Effector CD4-positive, alpha-beta T cell (primary cell): Measurements from ENCODE around the gene CHSY1.

Experiments used
- DNase-seq: peaks from one replicate; pipeline ENCODE4 v3.0.0-alpha.2; 2020

CHSY1 gene

DNA sequence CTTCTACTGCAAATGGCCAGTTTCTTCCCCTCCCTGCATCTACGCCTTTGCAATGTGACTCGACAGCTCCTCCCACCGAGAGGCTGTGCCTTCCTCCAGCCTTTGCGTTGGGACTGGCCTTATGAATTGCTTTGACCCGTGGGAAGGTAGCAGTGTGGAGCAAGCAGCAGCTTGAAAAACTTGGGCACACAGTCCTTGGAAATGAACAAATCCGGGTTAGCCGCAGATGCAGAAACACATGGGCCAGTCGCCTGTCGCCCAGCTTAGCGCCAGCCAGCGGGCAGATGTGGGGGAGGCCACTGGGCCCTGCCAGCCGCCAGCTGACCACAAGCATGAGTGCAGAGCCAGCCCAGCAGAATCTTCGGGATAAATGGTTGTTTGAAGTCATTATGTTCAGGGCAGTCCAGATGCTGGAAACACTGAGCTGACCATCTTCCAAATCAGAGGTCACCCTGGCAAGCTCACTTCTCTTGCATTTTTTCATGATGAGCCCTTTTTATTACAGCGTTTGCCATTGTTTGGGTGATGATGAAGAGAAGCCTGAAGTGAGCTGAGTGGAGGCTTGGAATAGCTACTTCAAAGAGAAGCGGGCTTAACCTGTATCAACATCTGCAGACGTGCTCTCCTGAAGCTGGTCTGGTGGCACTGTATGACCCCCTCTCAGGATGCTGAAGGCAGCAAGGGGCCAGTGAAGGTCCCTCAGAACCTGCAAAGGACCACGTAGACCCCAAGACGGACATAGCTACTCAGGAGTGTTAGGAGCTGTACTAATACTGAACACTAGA lies 15.7 kb upstream of the CHSY1 start:
- DNase-seq, result no peak

DNA sequence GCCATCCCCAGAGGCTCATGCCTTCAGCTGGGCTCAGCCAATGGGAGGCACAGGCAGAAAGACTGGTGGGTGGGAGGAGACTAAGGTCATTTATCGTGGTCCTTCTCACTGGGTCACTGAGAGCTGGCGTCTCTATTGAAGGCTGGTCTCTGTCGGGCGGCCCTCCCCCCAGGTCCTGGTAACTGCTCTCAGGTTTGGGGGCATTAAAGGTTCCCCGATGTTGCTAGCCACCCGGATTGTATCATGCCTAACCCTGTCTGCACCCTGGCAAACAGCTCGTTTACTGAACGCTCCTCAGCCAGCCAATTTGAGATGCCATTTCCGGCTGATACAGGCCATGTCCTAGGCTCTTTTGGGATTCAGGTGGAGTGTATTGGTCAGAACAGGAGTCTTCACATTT lies 14.9 kb upstream of the CHSY1 start:
- DNase-seq, result no peak

DNA sequence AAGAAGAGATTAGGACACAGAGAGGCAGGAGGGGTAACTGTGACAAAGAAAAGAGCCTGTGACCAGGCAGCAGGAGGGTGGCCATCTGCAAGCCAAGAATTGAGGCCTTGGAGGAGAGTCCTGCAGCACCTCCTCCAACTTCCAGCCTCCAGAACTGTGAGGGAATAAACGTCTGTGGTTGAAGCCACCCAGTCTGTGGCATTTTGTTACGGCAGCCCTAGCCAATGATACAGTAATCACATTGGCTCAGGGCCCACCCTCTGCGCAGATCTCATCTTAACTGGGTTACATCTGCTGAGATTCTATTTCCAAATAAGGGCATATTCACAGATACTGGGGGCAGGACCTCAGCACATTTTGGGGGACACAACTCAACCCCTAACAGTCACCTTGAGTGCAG lies 14.2 kb upstream of the CHSY1 start:
- no peak for DNase-seq

DNA sequence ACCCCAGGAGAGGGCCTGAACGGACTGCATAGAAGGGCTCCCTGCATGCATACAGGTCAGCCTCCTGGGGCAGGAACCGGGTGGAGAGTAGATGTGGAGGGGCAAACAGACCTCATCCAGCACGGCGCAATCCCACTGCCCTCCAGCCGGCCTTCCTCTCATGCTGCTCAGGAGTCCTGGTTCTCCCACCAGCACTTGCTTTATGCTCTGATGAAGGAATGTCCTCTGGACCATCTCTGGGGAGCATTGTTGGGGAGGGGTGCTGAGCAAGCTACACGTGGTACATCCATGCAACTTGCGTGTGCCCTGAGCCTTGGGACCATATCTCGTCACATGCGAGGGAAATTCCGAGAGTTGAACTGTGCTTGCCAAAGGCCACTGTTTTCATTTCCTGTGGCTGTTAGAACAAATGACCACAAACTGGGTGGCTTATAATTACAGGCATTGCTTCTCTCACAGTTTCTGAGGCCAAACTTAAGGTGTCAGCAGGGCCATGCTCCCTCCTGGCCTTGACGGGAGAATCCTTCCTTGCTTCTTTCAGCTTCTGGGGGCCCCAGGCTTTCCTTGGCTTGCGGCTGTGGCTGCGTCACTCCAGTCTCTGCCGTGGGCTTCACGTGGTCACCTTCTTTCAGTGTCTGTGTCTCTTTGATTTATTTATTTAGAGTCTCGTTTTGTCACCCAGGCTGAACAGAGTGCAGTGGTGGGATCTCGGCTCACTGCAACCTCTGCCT lies 13.2 kb upstream of the CHSY1 start:
- no peak for DNase-seq

DNA sequence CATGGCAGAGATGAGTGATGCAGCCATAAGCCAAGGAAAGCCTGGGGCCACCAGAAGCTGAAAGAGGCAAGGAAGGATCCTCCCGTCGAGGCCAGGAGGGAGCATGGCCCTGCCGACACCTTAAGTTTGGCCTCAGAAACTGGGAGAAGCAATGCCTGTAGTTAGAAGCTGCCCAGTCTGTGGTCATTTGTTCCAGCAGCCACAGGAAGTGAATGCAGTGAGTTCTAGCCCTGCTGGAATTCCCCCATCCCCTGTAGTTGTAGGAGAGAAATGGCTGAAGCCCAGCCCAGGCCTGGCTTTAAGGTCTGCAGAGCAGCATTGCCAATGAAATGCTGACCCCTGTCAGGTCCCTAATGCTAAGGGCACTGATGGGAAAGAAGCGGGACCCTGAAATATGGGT lies 12.2 kb upstream of the CHSY1 start:
- DNase-seq, result no peak

DNA sequence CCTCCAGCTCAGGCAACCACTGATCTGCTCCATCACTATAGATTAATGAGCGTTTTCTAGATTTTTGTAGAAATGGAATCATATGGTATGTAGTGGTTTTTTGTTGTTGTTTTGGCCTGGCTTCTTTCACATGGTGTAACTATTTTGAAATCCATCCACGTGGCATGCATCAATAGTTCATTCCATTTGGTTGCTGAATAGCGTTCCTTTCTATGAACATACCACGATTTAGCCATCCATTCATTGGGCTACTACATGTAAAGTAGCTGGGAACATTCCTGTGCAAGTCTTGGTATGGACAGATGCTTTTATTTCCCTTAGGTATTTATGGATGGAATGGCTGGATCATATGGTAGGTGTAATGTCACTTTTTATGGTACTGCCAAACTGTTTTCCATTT lies 10.7 kb upstream of the CHSY1 start:
- DNase-seq, result no peak

DNA sequence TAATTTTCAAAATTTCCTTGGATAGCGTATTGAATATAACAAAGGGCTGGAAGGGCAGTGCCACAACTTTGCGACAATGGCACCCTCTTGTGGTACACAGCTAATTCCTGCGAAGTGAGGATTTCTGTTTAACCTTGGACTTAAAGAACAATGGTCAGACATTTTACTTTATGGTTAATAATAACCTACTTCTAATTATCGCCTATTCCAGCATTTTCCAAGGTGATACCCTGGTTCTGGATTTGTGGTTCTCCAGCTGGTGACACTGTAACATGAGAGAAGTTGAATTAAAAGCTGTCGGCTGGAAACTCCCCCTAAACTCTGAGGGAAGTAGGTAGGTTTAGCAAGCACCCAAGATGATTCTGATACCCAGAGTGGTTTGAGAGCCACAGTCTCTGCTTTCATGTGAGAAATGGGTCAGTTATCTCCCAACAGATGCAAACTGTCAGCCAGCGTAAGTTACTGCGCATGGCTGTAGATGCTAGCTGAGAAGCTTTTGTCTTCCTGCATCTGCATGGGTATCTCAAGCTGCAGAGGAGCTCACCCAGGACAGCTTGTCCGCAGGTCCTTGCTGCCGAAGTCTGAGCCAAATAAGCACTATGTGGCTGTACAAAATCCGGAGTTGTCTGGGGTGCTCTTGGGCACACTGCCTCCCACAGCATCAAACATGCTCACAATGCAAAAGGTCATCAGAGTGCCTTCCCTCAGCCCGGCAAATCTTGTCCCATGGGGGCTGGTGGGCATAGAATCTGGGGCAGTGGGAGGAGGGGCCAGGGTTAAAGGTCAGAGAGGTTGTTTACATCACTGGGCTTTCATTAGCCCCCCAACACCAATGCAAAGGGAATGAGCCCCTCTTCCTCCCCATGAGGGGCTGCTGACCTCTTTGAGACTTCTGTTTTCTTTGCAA lies 6.6 kb upstream of the CHSY1 start:
- DNase-seq, result peak; percentile 27

DNA sequence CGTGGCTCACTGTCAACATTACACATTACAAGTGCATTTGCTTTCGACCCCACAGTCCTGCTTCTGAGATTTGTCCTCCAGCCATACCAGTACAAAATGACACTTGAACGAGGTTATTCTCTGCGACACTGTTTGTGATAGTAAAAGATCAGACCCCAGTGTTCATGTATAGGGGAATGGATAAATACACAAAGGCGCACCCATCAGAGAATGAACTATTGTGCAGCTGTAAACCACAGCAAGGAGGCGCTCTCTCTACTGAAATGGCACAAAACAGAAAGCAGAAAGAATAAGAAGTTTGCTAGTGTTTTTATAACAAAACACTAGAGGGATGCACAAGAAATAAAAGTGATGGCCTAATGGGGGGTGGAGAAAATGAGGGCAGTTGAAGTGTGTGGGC lies 4.9 kb upstream of the CHSY1 start:
- DNase-seq, result no peak

DNA sequence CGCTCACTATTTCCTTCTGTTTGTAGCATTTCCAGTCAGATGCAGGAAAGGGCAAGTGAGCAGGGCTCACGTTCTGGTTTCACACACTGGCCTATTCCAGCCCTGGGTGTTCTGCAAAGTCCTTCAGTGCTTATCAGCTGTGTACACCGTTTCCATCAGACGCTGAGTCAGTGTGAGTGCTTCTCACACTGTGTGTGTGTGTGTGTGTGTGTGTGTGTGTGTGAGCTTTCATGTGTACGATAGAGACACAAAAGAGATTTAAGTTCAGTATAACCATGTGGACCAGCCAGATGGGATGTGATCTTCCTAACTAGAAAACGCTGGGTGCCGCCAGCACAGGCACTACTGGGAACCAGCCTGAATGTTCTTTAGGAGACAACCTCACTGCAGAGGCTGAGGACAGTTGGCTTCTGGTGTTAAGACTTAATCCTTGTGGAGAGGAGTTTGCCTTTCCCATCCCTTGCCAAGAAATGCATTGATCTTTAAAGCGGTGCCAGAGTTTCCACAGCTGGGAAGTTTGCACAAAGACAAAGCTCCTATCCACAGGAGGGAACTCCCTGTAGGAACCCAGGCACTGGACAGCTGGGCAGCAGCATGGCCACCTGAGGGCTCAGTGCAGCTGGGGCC lies 3.9 kb upstream of the CHSY1 start:
- DNase-seq, result no peak

DNA sequence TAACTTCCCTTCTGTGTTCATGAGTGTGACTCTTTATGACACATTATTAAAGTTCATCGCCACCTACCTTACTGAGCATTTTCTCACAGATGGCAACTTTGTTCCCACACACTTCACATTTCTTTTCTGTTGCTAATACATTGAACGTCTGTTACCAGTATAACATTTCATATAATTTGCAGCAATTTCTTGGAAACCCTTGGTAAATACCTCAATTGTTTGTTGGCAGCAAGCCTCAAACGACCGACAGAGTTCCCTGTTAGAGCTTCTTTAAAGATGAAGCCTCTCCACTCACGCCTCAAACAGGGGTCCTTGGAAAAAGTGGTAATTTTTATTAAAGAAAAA lies 3.2 kb upstream of the CHSY1 start:
- no peak for DNase-seq

DNA sequence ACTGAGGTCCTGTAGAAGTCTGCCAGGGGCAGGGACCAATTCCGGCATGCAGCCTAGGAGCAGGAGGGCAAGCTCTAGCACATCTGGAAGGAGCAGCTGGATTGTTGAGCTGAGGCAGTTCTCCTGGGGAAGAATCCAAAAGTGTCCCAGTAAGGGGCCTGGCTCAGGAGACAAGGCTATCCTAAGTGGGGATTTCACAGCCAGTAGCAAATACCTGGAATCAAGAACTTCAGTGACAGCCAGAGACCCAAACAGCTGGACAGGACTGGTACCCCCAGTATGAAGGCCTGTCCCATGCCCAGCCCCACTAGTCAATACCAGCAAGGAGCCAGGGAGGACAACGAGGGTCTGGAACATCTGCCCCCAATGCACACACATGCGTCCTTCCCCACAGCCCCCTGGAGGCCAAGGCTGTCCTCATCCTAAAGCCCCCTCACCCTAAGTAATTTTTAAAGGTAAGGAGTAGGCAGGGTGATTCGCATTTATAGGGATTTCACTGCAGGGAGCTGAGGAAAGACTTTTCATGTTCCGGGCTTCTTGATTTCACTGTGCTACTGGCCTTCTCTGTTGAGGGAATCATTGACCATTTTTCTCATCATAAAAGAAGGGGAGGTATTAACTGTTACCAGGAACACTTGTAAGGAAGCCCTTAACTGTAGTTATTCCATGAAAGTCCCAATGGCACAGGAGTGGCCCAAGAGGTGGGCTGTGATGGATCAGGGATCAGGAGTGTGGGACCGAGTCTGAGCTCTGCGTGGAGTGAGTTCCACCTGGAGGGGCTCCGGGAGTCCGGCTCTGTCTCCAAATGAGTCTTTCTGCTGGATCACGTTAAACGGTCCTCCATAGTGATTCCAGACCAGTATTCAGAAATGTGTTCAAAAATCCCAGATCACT lies 2.6 kb upstream of the CHSY1 start:
- DNase-seq, result no peak

DNA sequence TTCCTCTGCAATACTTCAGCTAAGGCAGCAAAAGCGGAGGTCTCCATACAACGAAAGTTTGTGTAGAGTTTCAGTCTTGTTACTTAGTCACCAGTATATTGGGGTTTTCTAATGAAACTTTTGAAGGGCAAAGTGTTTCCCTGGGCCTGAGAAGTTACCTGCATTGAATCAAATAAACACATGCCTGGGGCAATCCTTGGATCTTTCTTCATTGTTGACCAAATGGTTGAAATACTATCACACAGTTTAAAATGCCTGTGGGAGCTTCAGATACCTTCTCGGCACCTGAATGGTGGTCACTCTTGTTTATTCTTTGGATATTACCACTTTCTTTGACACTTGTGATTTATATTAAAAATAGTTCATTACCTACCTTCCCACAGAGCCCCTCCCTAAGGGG lies 988 bp upstream of the CHSY1 start:
- DNase-seq, result no peak

DNA sequence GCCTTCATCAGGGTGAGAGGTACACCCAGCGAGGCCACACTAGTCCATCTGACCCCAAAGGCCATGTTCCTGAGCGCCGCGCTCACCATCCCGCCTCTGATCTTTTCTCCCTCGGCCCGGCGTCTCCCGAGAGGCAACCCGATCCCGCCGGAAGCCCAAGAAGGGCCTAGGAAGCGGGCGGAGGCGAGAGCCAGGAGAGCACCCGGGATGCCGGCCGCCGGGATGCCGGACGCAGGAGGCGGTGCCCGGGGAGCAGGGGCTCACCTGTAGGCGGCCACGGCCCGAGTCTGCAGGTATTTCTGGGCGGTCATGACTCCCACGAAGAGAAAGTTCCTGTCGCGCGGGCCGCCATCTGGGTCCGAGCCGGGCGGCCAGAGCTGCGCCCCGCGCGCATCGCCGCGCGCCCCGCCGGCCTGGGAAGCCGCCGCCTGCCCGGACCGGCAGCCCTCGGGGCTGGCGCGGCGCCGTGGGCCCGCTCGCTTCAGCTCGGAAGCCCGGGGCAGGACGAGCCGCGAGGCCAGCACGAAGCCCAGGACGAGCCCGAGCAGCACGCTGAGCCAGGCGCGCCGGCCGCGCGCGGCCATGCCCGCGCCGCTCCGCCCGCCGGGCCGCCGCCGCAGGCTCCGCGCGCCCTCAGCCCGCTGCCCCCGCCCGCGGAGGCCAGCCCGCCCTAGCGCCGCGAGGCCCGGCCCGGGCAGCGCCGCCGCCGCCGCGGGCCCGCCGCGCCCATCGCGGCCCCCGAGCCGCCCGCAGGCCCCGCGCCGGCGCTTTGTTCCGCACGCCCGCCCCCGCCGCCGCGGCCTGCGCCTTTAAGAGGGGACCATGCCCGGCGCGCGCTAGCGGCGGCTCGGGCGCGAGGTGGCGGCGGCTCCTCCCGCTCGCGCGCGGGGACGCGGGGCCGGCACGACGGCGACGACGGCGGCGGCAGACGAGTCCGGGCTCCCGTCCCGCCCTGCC lies 697 bp downstream of the CHSY1 start:
- no peak for DNase-seq

DNA sequence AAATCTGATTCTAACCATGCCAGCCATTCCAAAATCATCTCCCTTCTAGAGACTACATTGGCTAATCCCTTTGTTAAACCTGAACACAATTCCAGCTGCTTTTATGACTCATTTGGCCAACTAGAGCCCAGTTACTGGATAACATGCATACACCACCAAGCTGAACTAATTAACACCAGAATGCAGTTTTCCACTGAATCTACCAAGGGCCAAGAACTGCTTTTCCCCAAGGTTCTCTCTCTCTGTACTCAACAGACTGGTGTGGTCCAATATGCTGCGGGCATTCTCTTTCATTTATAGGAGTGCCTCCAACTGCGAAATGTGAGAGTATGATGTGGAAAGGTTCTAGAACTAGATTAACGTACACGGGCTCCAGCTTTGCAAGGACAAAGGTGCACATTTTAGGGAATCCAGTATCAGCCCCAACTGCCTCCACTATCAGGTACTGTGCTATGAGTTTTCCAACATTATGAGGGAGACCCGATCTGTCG lies 1.5 kb downstream of the CHSY1 start:
- DNase-seq, result no peak

DNA sequence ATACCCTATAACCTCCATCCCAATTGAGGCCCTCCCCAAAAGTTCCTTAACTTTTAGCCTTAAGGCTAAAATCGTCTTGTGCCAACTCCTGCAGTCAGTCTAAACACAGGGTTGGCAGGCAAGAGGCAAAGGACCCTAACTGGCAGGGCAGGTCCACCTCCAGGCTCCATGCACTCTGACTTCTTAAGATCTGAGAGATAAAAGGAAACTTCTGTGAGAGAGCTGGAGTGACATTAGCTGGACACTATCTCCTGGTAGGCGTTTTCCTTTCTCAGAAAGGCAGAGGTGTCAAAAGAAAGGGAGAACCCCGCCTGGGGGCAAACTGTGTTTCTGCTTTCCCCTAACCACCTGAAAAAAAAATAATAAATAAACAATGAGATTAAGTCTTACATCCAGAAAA lies 3.6 kb downstream of the CHSY1 start:
- DNase-seq, result no peak

DNA sequence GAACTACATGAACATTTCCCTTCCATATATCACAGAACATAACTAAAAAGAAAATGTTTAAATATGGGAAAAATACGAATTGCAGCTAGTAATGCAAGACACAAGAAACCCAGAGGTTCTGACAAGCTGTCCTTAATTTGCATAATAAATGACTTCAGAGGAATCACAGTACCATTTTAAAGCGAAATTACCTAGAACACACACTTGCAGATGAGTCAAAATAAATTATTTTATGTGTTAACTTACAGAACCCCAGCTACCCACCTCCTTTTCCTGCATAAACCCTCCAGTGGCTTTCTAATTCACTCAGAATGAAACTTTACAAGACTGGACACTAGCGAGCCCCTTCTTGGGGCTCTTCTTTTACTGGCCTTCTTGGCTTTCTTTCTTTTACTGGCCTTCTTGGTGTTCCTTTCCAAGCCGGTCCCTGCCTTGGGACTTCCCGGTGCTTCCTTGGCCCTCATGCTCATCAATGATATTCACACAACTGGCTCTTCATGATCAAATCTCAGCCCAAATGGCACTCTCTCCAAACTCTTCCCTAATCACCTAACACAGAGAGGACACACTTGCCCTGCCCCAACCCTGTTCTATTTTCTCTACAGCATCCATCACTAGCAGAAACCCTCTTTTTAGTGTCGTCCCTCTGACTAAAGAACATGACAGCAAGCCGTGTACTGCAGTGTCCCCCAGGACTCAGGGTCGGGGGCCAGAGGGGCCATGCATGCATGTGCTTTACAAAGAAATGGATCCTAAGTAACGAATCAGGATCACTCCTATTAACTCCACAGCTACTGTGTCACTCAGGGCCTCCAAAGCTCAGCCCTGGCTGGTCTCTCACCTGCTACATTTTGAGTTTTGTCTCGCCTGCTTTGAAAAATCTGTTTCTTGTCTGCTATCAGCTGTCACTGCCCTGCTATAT lies 4.8 kb downstream of the CHSY1 start:
- DNase-seq, result no peak

DNA sequence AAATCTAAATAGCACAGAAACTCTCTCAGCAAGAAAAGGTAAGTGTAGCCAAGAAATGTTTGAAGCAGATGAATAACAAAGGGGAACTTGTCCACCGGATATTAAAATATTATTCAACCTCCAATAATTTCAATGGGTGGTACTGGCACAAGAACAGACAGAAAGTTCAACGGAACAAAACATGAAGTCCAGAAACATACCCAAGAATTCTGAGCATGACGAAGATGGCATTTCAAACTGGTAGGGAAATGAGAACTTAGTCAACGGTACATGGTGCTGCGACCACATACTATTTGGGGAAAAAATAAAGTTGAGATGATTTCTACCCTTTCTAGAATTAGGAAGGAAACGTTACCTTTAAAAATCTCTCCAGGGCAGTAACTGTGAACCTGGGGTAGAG lies 5.5 kb downstream of the CHSY1 start:
- DNase-seq, result no peak

DNA sequence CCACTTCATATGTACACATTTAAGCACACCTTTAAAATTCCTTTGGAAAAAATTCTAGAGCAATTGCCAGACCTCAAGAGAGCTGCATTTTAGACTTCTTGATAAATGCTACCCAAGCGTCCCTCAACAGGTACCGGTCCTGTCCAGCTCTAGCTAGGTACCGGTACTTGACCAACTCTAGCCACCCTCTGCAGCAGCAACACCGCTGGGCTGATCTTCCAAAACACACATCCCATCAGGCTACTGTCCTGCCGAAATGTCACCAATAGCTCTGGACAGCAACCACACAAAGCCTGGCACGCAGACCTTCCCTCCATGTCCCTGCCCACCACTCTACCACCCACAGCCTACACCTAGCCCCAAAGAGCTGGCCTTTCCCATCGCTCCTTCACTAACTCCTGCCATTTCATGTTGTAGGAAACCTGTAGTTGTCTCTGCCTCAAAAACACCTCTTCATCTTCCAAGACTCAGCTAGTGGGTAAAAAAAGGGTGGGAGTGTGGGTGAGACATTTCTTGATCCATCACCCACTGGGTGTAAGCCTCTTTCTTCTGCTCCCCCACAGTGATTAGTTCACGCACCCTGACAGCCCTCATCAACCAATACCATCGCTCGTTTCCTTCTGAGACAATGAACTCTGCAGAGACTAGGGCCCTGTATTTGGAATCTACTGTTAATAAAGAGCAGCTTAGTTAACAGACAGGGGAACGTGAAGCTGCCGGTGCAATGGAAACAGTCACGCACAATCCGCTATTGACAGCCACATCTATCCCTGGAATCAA lies 6.8 kb downstream of the CHSY1 start:
- DNase-seq, result no peak
